ENCODE data around the gene KCNMA1. TPM values are rescaled to one million over a fixed set of nuclear protein-coding genes. Genes with fewer than 3 reads are reported as not detected.
"Not testable (repeated sequence)": the region's sequence is repeated elsewhere in the genome, so short reads cannot be mapped to it uniquely, and the experiment has no call there.

The KCNMA1 gene
- total RNA-seq, 1 experiment from 2014 or later, result 31.3 TPM

GRCh38 chr10:77529050-77529576 is 108.5 kb downstream of the KCNMA1 start:
- no peak overlapping the region for H3K4me2 ChIP-seq (ENCODE audit: low read depth, low read length, poor library complexity, severe bottlenecking)
- H3K27me3 ChIP-seq (ENCODE audit: low read length), result no peaks in the 10 kb centered on the region
- peaks cover 93% of the 10 kb centered on the region for H3K4me1 ChIP-seq (ENCODE audit: low read length)
- DNase-seq, result no peak
- no peaks in the 10 kb centered on the region for H3K9me3 ChIP-seq (ENCODE audit: low read length)
- H3K9ac ChIP-seq (ENCODE audit: low read length), result no peak overlapping the region
- H3K9me2 ChIP-seq (replicated peaks; ENCODE audit: insufficient read depth, low read length), result no peaks in the 10 kb centered on the region
- H3K36me3 ChIP-seq (ENCODE audit: insufficient read depth, low read length), result no peaks in the 10 kb centered on the region
- no peaks in the 10 kb centered on the region for H3K79me2 ChIP-seq (ENCODE audit: low read length)
- H4K20me1 ChIP-seq (ENCODE audit: insufficient read depth, low read depth, low read length), result no peaks in the 10 kb centered on the region
- no peak overlapping the region for H2AFZ ChIP-seq (ENCODE audit: low read length)
- no peak overlapping the region for H3K27ac ChIP-seq (ENCODE audit: low read length)
- H3K4me3 ChIP-seq (ENCODE audit: low read length), result no peak overlapping the region

- peak overlapping the region; percentile 33; the same call in 1 of the 2 replicates for H3K4me3 ChIP-seq (ENCODE audit: low read length)
- DNase-seq, result no peak
- H4K20me1 ChIP-seq (ENCODE audit: insufficient read depth, low read depth, low read length), result no peaks in the 10 kb centered on the region
- peak overlapping the region; percentile 43; the same call in 1 of the 2 replicates for H3K9ac ChIP-seq (ENCODE audit: low read length)
- no peaks in the 10 kb centered on the region for H3K9me3 ChIP-seq (ENCODE audit: low read length)
- H3K4me1 ChIP-seq (ENCODE audit: low read length), result peaks cover 94% of the 10 kb centered on the region
- H3K9me2 ChIP-seq (replicated peaks; ENCODE audit: insufficient read depth, low read length), result no peaks in the 10 kb centered on the region
- no peaks in the 10 kb centered on the region for H3K36me3 ChIP-seq (ENCODE audit: insufficient read depth, low read length)
- peak overlapping the region; percentile 65 for H3K4me2 ChIP-seq (ENCODE audit: low read depth, low read length, poor library complexity, severe bottlenecking)
- H3K79me2 ChIP-seq (ENCODE audit: low read length), result no peaks in the 10 kb centered on the region
- H2AFZ ChIP-seq (ENCODE audit: low read length), result no peak overlapping the region
- peak overlapping the region; percentile 68 for H3K27ac ChIP-seq (ENCODE audit: low read length)
- H3K27me3 ChIP-seq (ENCODE audit: low read length), result no peaks in the 10 kb centered on the region
Measured at GRCh38 chr10:77527839-77528238, 109.8 kb downstream of the KCNMA1 start.

GRCh38 chr10:77526868-77527617 is 110.6 kb downstream of the KCNMA1 start:
- peak overlapping the region; percentile 68 for H3K27ac ChIP-seq (ENCODE audit: low read length)
- H2AFZ ChIP-seq (ENCODE audit: low read length), result no peak overlapping the region
- H3K4me2 ChIP-seq (ENCODE audit: low read depth, low read length, poor library complexity, severe bottlenecking), result peak overlapping the region; percentile 65
- peak overlapping the region; percentile 33; the same call in 1 of the 2 replicates for H3K4me3 ChIP-seq (ENCODE audit: low read length)
- DNase-seq, result peak; percentile 76
- H3K27me3 ChIP-seq (ENCODE audit: low read length), result no peaks in the 10 kb centered on the region
- peak overlapping the region; percentile 43 for H3K9ac ChIP-seq (ENCODE audit: low read length)
- no peaks in the 10 kb centered on the region for H3K36me3 ChIP-seq (ENCODE audit: insufficient read depth, low read length)
- H3K9me2 ChIP-seq (replicated peaks; ENCODE audit: insufficient read depth, low read length), result no peaks in the 10 kb centered on the region
- H3K79me2 ChIP-seq (ENCODE audit: low read length), result no peaks in the 10 kb centered on the region
- no peaks in the 10 kb centered on the region for H4K20me1 ChIP-seq (ENCODE audit: insufficient read depth, low read depth, low read length)
- peaks cover 94% of the 10 kb centered on the region for H3K4me1 ChIP-seq (ENCODE audit: low read length)
- H3K9me3 ChIP-seq (ENCODE audit: low read length), result no peaks in the 10 kb centered on the region

DNA sequence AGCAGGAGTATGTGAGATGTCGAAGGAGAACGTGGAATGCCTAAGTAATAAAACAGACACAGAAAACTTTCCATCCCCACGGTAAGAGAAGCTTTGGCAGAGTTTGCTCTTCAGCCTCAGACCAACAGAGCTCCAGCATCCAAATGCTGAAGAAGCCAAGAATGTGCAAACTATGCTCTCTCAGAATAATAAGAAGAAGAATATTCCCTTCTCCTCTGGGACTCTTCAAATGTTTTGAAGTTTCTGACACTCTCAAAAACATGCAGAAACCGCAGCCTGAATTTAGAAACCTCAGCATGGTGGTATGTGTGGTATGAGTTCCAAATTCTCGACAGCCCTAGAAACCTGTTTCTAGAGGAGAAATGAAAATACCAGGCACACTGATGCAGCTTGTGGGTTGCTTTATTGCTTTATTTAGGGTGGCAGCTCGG is 113.3 kb downstream of the KCNMA1 start:
- Histone ChIP-seq H4K20me1 (ENCODE audit: insufficient read depth, low read depth, low read length) (no peaks in the 10 kb centered on the region), H3K9ac (ENCODE audit: low read length) (no peak overlapping the region), H3K9me3 (ENCODE audit: low read length) (no peaks in the 10 kb centered on the region), H3K36me3 (ENCODE audit: insufficient read depth, low read length) (no peaks in the 10 kb centered on the region), H3K9me2 (replicated peaks; ENCODE audit: insufficient read depth, low read length) (no peaks in the 10 kb centered on the region), H3K27me3 (ENCODE audit: low read length) (no peaks in the 10 kb centered on the region), H2AFZ (ENCODE audit: low read length) (no peak overlapping the region), H3K27ac (ENCODE audit: low read length) (no peak overlapping the region), H3K79me2 (ENCODE audit: low read length) (no peaks in the 10 kb centered on the region), H3K4me1 (ENCODE audit: low read length) (peaks cover 67% of the 10 kb centered on the region), H3K4me2 (ENCODE audit: low read depth, low read length, poor library complexity, severe bottlenecking) (peak overlapping the region; percentile 12), H3K4me3 (ENCODE audit: low read length) (no peak overlapping the region)
- no peak for DNase-seq

- H3K9me2 ChIP-seq (replicated peaks; ENCODE audit: insufficient read depth, low read length), result no peaks in the 10 kb centered on the region
- no peaks in the 10 kb centered on the region for H3K9me3 ChIP-seq (ENCODE audit: low read length)
- no peak overlapping the region for H2AFZ ChIP-seq (ENCODE audit: low read length)
- no peak overlapping the region for H3K9ac ChIP-seq (ENCODE audit: low read length)
- no peak overlapping the region for H3K27ac ChIP-seq (ENCODE audit: low read length)
- no peak overlapping the region for H3K4me2 ChIP-seq (ENCODE audit: low read depth, low read length, poor library complexity, severe bottlenecking)
- no peaks in the 10 kb centered on the region for H3K27me3 ChIP-seq (ENCODE audit: low read length)
- no peaks in the 10 kb centered on the region for H3K36me3 ChIP-seq (ENCODE audit: insufficient read depth, low read length)
- H3K4me3 ChIP-seq (ENCODE audit: low read length), result no peak overlapping the region
- H4K20me1 ChIP-seq (ENCODE audit: insufficient read depth, low read depth, low read length), result no peaks in the 10 kb centered on the region
- H3K4me1 ChIP-seq (ENCODE audit: low read length), result peaks cover 50% of the 10 kb centered on the region
- no peaks in the 10 kb centered on the region for H3K79me2 ChIP-seq (ENCODE audit: low read length)
- peak; percentile 47 for DNase-seq
Measured at GRCh38 chr10:77522268-77522809, 115.3 kb downstream of the KCNMA1 start.

DNA sequence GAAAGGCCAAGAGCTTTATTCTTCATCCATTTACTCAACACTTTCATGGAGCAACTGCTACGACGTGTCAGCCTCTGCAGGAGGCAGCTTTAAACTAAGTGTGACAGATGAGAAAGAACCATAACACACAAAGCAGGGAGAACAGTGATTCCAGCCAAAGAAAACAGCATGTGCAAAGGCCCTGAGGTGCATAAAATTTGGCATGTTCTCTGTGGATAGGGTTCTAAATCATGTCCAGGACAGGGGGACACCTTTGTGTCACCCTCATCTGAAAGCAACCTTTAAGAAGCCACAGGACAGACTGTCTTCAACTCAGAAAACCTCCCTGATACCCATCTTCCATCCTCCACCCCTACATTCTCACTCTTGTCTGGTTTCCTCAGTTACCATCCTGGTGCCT is 116.6 kb downstream of the KCNMA1 start:
- peaks cover 49% of the 10 kb centered on the region for H3K4me1 ChIP-seq (ENCODE audit: low read length)
- no peak overlapping the region for H2AFZ ChIP-seq (ENCODE audit: low read length)
- no peaks in the 10 kb centered on the region for H3K9me2 ChIP-seq (replicated peaks; ENCODE audit: insufficient read depth, low read length)
- H3K36me3 ChIP-seq (ENCODE audit: insufficient read depth, low read length), result no peaks in the 10 kb centered on the region
- no peak overlapping the region for H3K27ac ChIP-seq (ENCODE audit: low read length)
- H3K4me3 ChIP-seq (ENCODE audit: low read length), result no peak overlapping the region
- DNase-seq, result no peak
- H3K27me3 ChIP-seq (ENCODE audit: low read length), result no peaks in the 10 kb centered on the region
- no peaks in the 10 kb centered on the region for H3K9me3 ChIP-seq (ENCODE audit: low read length)
- no peaks in the 10 kb centered on the region for H4K20me1 ChIP-seq (ENCODE audit: insufficient read depth, low read depth, low read length)
- no peak overlapping the region for H3K4me2 ChIP-seq (ENCODE audit: low read depth, low read length, poor library complexity, severe bottlenecking)
- no peak overlapping the region for H3K9ac ChIP-seq (ENCODE audit: low read length)
- no peaks in the 10 kb centered on the region for H3K79me2 ChIP-seq (ENCODE audit: low read length)

- Histone ChIP-seq H3K27me3 (ENCODE audit: low read length) (no peaks in the 10 kb centered on the region), H3K9me3 (ENCODE audit: low read length) (no peaks in the 10 kb centered on the region), H3K4me2 (ENCODE audit: low read depth, low read length, poor library complexity, severe bottlenecking) (no peak overlapping the region), H3K9me2 (replicated peaks; ENCODE audit: insufficient read depth, low read length) (no peaks in the 10 kb centered on the region), H3K9ac (ENCODE audit: low read length) (no peak overlapping the region), H2AFZ (ENCODE audit: low read length) (no peak overlapping the region), H3K27ac (ENCODE audit: low read length) (no peak overlapping the region), H3K4me1 (ENCODE audit: low read length) (peaks cover 51% of the 10 kb centered on the region), H3K79me2 (ENCODE audit: low read length) (no peaks in the 10 kb centered on the region), H4K20me1 (ENCODE audit: insufficient read depth, low read depth, low read length) (0 out of 2 replicates have a peak, but pooled peaks cover 4% of the 10 kb centered on the region), H3K4me3 (ENCODE audit: low read length) (no peak overlapping the region), H3K36me3 (ENCODE audit: insufficient read depth, low read length) (no peaks in the 10 kb centered on the region)
- peak; percentile 68 for DNase-seq
Measured at GRCh38 chr10:77520290-77520689, 117.3 kb downstream of the KCNMA1 start.

DNA sequence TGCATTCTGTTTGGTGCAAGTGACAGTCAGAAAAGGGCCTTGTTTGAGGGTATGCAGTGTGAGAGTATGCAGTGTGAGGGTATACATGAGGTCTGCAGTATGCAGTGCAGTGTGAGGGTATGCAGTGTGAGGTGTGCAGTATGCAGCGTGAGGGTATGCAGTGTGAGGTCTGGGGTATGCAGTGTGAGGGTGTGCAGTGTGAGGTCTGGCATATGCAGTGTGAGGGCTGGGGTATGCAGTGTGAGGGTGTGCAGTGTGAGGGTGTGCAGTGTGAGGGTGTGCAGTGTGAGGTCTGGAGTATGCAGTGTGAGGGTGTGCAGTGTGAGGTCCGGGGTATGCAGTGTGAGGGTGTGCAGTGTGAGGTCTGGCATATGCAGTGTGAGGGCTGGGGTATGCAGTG is 117.8 kb downstream of the KCNMA1 start:
- not testable (repeated sequence) for DNase-seq; H3K27me3 ChIP-seq (ENCODE audit: low read length); H3K4me2 ChIP-seq (ENCODE audit: low read depth, low read length, poor library complexity, severe bottlenecking); H2AFZ ChIP-seq (ENCODE audit: low read length); H3K79me2 ChIP-seq (ENCODE audit: low read length); H3K9me2 ChIP-seq (replicated peaks; ENCODE audit: insufficient read depth, low read length); H3K9me3 ChIP-seq (ENCODE audit: low read length); H3K27ac ChIP-seq (ENCODE audit: low read length); H3K9ac ChIP-seq (ENCODE audit: low read length); H4K20me1 ChIP-seq (ENCODE audit: insufficient read depth, low read depth, low read length); H3K4me3 ChIP-seq (ENCODE audit: low read length); H3K36me3 ChIP-seq (ENCODE audit: insufficient read depth, low read length)
- peaks cover 51% of the 10 kb centered on the region for H3K4me1 ChIP-seq (ENCODE audit: low read length)
